Activated T-helper 1 cell treated with anti-CD3 and anti-CD28 coated beads, Interleukin-12 subunit alpha, Interleukin-12 subunit beta, Interleukin-2, Interleukin-4 antibody, amounts not matched to agents 30 ng/mL and 10 ng/mL and 1 ng/mL, durations not matched to agents 14 hours and 24 hours and 36 hours (primary cell): ENCODE data around the gene AGPAT2. TPM values are rescaled to one million over a fixed set of nuclear protein-coding genes. Genes with fewer than 3 reads are reported as not detected.

Experiments used
- DNase-seq: peaks from one replicate; pipeline ENCODE4 v3.0.0; 2021; ENCODE audit warnings: low spot score
- H3K27ac Mint-ChIP-seq: one replicate; pipeline ENCODE4 v1.8.0; 2021; ENCODE audit warnings: mild to moderate bottlenecking, mixed read lengths
- H3K27me3 Mint-ChIP-seq: one replicate; pipeline ENCODE4 v1.8.0; 2022; ENCODE audit warnings: mild to moderate bottlenecking, moderate library complexity, mixed read lengths; ENCODE audit not compliant: insufficient read depth
- H3K36me3 Mint-ChIP-seq: one replicate; pipeline ENCODE4 v1.8.0; 2021; ENCODE audit warnings: low read depth, mixed read lengths
- H3K4me1 Mint-ChIP-seq: one replicate; pipeline ENCODE4 v1.8.0; 2021; ENCODE audit warnings: low read depth, mixed read lengths
- H3K4me3 Mint-ChIP-seq: one replicate; pipeline ENCODE4 v1.8.0; 2021; ENCODE audit warnings: mild to moderate bottlenecking, moderate library complexity, mixed read lengths
- H3K9me3 Mint-ChIP-seq: one replicate; pipeline ENCODE4 v1.8.0; 2021; ENCODE audit warnings: mixed read lengths
- intact Hi-C: fragments of 100-400 bp; cut with micrococcal nuclease; formaldehyde crosslinking; loops from one replicate; pipeline ENCODE4 v1.15.1; 2024
- total RNA-seq: library from RNA; stranded (reverse); gene quantifications from 2 replicates; pipeline ENCODE4 v1.2.3, GENCODE V29; 2022

The AGPAT2 gene
- total RNA-seq, 1 donor from 2014 or later: 25.0 TPM

GRCh38 chr9:136651860-136652259 lies 35.4 kb downstream of the AGPAT2 start:
- intact Hi-C loops: no loop called here
- no peak for DNase-seq
- Mint-ChIP-seq H3K36me3 (no peaks in the 10 kb centered on the region), H3K9me3 (no peaks in the 10 kb centered on the region), H3K27ac (no peak overlapping the region), H3K4me1 (no peaks in the 10 kb centered on the region), H3K4me3 (no peak overlapping the region), H3K27me3 (peaks cover 28% of the 10 kb centered on the region)

- Mint-ChIP-seq H3K9me3 (no peaks in the 10 kb centered on the region), H3K4me1 (no peaks in the 10 kb centered on the region), H3K27me3 (peaks cover 20% of the 10 kb centered on the region), H3K36me3 (no peaks in the 10 kb centered on the region), H3K4me3 (no peak overlapping the region), H3K27ac (no peak overlapping the region)
- intact Hi-C loops: no loop called here
- DNase-seq: no peak
Observed at GRCh38 chr9:136650648-136651047, 36.6 kb downstream of the AGPAT2 start.

- Mint-ChIP-seq H3K27ac (no peak overlapping the region), H3K36me3 (no peaks in the 10 kb centered on the region), H3K4me3 (no peak overlapping the region), H3K27me3 (peaks cover 19% of the 10 kb centered on the region), H3K9me3 (no peaks in the 10 kb centered on the region), H3K4me1 (no peaks in the 10 kb centered on the region)
- intact Hi-C loops: no loop called here
- no peak for DNase-seq
Observed at GRCh38 chr9:136650021-136650420, 37.2 kb downstream of the AGPAT2 start.

GRCh38 chr9:136648751-136649150 lies 38.5 kb downstream of the AGPAT2 start:
- no peaks in the 10 kb centered on the region for H3K36me3 Mint-ChIP-seq
- peaks cover 20% of the 10 kb centered on the region for H3K27me3 Mint-ChIP-seq
- DNase-seq: no peak
- H3K9me3 Mint-ChIP-seq: no peaks in the 10 kb centered on the region
- no peak overlapping the region for H3K27ac Mint-ChIP-seq
- intact Hi-C loops: no loop called here
- no peaks in the 10 kb centered on the region for H3K4me1 Mint-ChIP-seq
- no peak overlapping the region for H3K4me3 Mint-ChIP-seq

- Mint-ChIP-seq H3K9me3 (no peaks in the 10 kb centered on the region), H3K27ac (no peak overlapping the region), H3K4me1 (no peaks in the 10 kb centered on the region), H3K4me3 (no peak overlapping the region), H3K36me3 (no peaks in the 10 kb centered on the region), H3K27me3 (peaks cover 32% of the 10 kb centered on the region)
- no peak for DNase-seq
- intact Hi-C loops: no loop called here
Observed at GRCh38 chr9:136646827-136647711, 40.2 kb downstream of the AGPAT2 start.

- Mint-ChIP-seq H3K9me3 (no peaks in the 10 kb centered on the region), H3K36me3 (no peaks in the 10 kb centered on the region), H3K4me1 (no peaks in the 10 kb centered on the region), H3K4me3 (no peak overlapping the region), H3K27ac (no peak overlapping the region), H3K27me3 (peaks cover 32% of the 10 kb centered on the region)
- intact Hi-C loops: no loop called here
- DNase-seq: no peak
Observed at GRCh38 chr9:136645903-136646754, 41.1 kb downstream of the AGPAT2 start.

- intact Hi-C loops: no loop called here
Observed at GRCh38 chr9:136645352-136645902, 41.8 kb downstream of the AGPAT2 start.

GRCh38 chr9:136644593-136645351 lies 42.5 kb downstream of the AGPAT2 start:
- DNase-seq: peak; percentile 54
- no peaks in the 10 kb centered on the region for H3K4me1 Mint-ChIP-seq
- no peaks in the 10 kb centered on the region for H3K9me3 Mint-ChIP-seq
- H3K27ac Mint-ChIP-seq: no peak overlapping the region
- no peak overlapping the region for H3K4me3 Mint-ChIP-seq
- H3K27me3 Mint-ChIP-seq: peaks cover 33% of the 10 kb centered on the region
- intact Hi-C loops: loop anchor here (1.0 kb wide), 1 partner anchor 159 kb away; no protein-coding TSS in a partner anchor
- no peaks in the 10 kb centered on the region for H3K36me3 Mint-ChIP-seq

More at GRCh38 chr9:136645352-136645902, 41.8 kb downstream of the AGPAT2 start:
- Mint-ChIP-seq H3K27ac (no peak overlapping the region), H3K27me3 (peaks cover 32% of the 10 kb centered on the region), H3K9me3 (no peaks in the 10 kb centered on the region), H3K4me3 (no peak overlapping the region), H3K36me3 (no peaks in the 10 kb centered on the region), H3K4me1 (no peaks in the 10 kb centered on the region)
- no peak for DNase-seq

GRCh38 chr9:136644343-136644592 lies 43.0 kb downstream of the AGPAT2 start:
- Mint-ChIP-seq H3K36me3 (no peaks in the 10 kb centered on the region), H3K4me3 (no peak overlapping the region), H3K27ac (no peak overlapping the region), H3K4me1 (no peaks in the 10 kb centered on the region), H3K27me3 (peaks cover 30% of the 10 kb centered on the region), H3K9me3 (no peaks in the 10 kb centered on the region)
- no peak for DNase-seq
- intact Hi-C loops: loop anchor here (1.0 kb wide), 1 partner anchor 159 kb away; no protein-coding TSS in a partner anchor

GRCh38 chr9:136643596-136644342 lies 43.5 kb downstream of the AGPAT2 start:
- H3K36me3 Mint-ChIP-seq: no peaks in the 10 kb centered on the region
- intact Hi-C loops: loop anchor here (1.0 kb wide), 1 partner anchor 158 kb away; no protein-coding TSS in a partner anchor
- no peak for DNase-seq
- H3K4me1 Mint-ChIP-seq: no peaks in the 10 kb centered on the region
- H3K4me3 Mint-ChIP-seq: no peak overlapping the region
- H3K27me3 Mint-ChIP-seq: peaks cover 25% of the 10 kb centered on the region
- H3K27ac Mint-ChIP-seq: no peak overlapping the region
- no peaks in the 10 kb centered on the region for H3K9me3 Mint-ChIP-seq

- Mint-ChIP-seq H3K27me3 (peaks cover 22% of the 10 kb centered on the region), H3K36me3 (no peaks in the 10 kb centered on the region), H3K27ac (no peak overlapping the region), H3K4me1 (no peaks in the 10 kb centered on the region), H3K9me3 (no peaks in the 10 kb centered on the region), H3K4me3 (no peak overlapping the region)
- DNase-seq: no peak
- intact Hi-C loops: no loop called here
Observed at GRCh38 chr9:136642439-136642921, 44.8 kb downstream of the AGPAT2 start.
